ENCODE data around the gene TPT1.

DNA sequence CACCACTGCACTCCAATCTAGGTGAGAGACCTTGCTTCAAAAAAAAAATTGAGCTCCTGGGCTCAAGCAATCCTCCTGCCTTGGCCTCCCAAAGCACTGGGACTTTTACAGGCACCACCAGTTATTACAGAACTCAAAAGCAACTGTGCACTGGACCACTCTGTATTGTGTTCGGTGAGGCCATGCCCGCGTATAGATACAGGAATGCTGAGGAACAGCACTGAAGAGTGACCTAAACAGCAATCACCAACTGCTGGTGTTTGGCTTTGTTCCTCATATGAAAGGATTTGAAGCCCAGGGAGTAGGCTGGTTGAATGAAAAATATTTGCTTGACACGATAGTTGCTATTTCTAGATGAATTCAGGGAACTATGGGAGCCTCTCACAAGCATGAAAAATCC, 47.7 kb upstream of the TPT1 start:
- TF ChIP-seq CTCF (IDR thresholded peaks at IDR 0.05; ENCODE audit: low read length): no peak
- TF ChIP-seq EZH2 (IDR thresholded peaks at IDR 0.05; ENCODE audit: borderline replicate concordance, low read length): no peak
